Measurements from ENCODE around the gene TELO2.

GRCh38 chr16:1500465-1501150, 7.4 kb downstream of the TELO2 start:
- no peak for TF ChIP-seq CTCF (IDR thresholded peaks at IDR 0.05; ENCODE audit: low read depth, low read length)
- no peak for TF ChIP-seq EZH2phosphoT487 (IDR thresholded peaks at IDR 0.05; ENCODE audit: low read depth)
